Mononuclear cell (primary cell): ENCODE data around the gene CD300H. TPM values are rescaled to one million over a fixed set of nuclear protein-coding genes. Genes with fewer than 3 reads are reported as not detected.

Experiments
- H3K27me3 ChIP-seq: 2 replicates; pipeline ENCODE4 v1.6.0; 2011; ENCODE audit warnings: low read length, control low read depth; ENCODE audit not compliant: insufficient read depth
- H3K4me1 ChIP-seq: 2 replicates; pipeline ENCODE4 v1.5.1; 2011; ENCODE audit warnings: mild to moderate bottlenecking, low read length, control low read depth; ENCODE audit not compliant: insufficient read depth
- H3K4me3 ChIP-seq: 2 replicates; pipeline ENCODE4 v1.5.1; 2011; ENCODE audit warnings: mild to moderate bottlenecking, low read length, moderate library complexity
- H3K9me3 ChIP-seq: 2 replicates; pipeline ENCODE4 v1.5.1; 2011; ENCODE audit warnings: low read depth, mild to moderate bottlenecking, control low read depth, low read length
- total RNA-seq: library from RNA; depleted of rRNA; stranded (reverse); fragments of >200 nt; gene quantifications from one replicate; pipeline ENCODE4 v1.2.3, GENCODE V29; 2012

The CD300H gene
- 0.73 TPM for total RNA-seq

- Histone ChIP-seq H3K4me3 (peak within 1 kb of the TSS; percentile 17), H3K27me3 (no peaks in the 10 kb centered on the region), H3K9me3 (no peaks in the 10 kb centered on the region), H3K4me1 (peaks cover 62% of the 10 kb centered on the region)
Measured at GRCh38 chr17:74567397-74567796, at the start of gene CD300H. Gene CD300H, minus strand, starts transcription at chr17:74567509.

GRCh38 chr17:74616696-74617095, 49.4 kb upstream of the CD300H start:
- no peak overlapping the region for H3K4me3 ChIP-seq
- peaks cover 98% of the 10 kb centered on the region for H3K4me1 ChIP-seq
- H3K9me3 ChIP-seq: no peaks in the 10 kb centered on the region
- H3K27me3 ChIP-seq: peaks cover 5% of the 10 kb centered on the region

GRCh38 chr17:74612046-74612445, 44.7 kb upstream of the CD300H start:
- Histone ChIP-seq H3K4me3 (no peak overlapping the region), H3K4me1 (peaks cover 58% of the 10 kb centered on the region), H3K9me3 (no peaks in the 10 kb centered on the region), H3K27me3 (no peaks in the 10 kb centered on the region)

- no peak overlapping the region for H3K4me3 ChIP-seq
- no peaks in the 10 kb centered on the region for H3K27me3 ChIP-seq
- peaks cover 58% of the 10 kb centered on the region for H3K4me1 ChIP-seq
- H3K9me3 ChIP-seq: no peaks in the 10 kb centered on the region
Measured at GRCh38 chr17:74610108-74610507, 42.8 kb upstream of the CD300H start.

- Histone ChIP-seq H3K27me3 (no peaks in the 10 kb centered on the region), H3K4me3 (no peak overlapping the region), H3K9me3 (no peaks in the 10 kb centered on the region), H3K4me1 (peaks cover 59% of the 10 kb centered on the region)
Measured at GRCh38 chr17:74608511-74608910, 41.2 kb upstream of the CD300H start.

- no peaks in the 10 kb centered on the region for H3K27me3 ChIP-seq
- H3K9me3 ChIP-seq: no peaks in the 10 kb centered on the region
- H3K4me3 ChIP-seq: no peak overlapping the region
- peaks cover 59% of the 10 kb centered on the region for H3K4me1 ChIP-seq
Measured at GRCh38 chr17:74607221-74607620, 39.9 kb upstream of the CD300H start.

GRCh38 chr17:74606050-74606449, 38.7 kb upstream of the CD300H start:
- H3K4me1 ChIP-seq: peaks cover 66% of the 10 kb centered on the region
- H3K9me3 ChIP-seq: no peaks in the 10 kb centered on the region
- H3K4me3 ChIP-seq: no peak overlapping the region
- no peaks in the 10 kb centered on the region for H3K27me3 ChIP-seq

GRCh38 chr17:74605361-74605760, 38.1 kb upstream of the CD300H start:
- H3K4me1 ChIP-seq: peaks cover 73% of the 10 kb centered on the region
- H3K4me3 ChIP-seq: no peak overlapping the region
- H3K9me3 ChIP-seq: no peaks in the 10 kb centered on the region
- no peaks in the 10 kb centered on the region for H3K27me3 ChIP-seq

GRCh38 chr17:74604761-74605160, 37.5 kb upstream of the CD300H start:
- H3K4me3 ChIP-seq: no peak overlapping the region
- H3K4me1 ChIP-seq: peaks cover 78% of the 10 kb centered on the region
- no peaks in the 10 kb centered on the region for H3K27me3 ChIP-seq
- no peaks in the 10 kb centered on the region for H3K9me3 ChIP-seq

- H3K27me3 ChIP-seq: no peaks in the 10 kb centered on the region
- H3K9me3 ChIP-seq: no peaks in the 10 kb centered on the region
- H3K4me3 ChIP-seq: no peak overlapping the region
- H3K4me1 ChIP-seq: peaks cover 84% of the 10 kb centered on the region
Measured at GRCh38 chr17:74604200-74604599, 36.9 kb upstream of the CD300H start.

GRCh38 chr17:74603746-74604145, 36.4 kb upstream of the CD300H start:
- no peaks in the 10 kb centered on the region for H3K9me3 ChIP-seq
- H3K27me3 ChIP-seq: no peaks in the 10 kb centered on the region
- no peak overlapping the region for H3K4me3 ChIP-seq
- peaks cover 88% of the 10 kb centered on the region for H3K4me1 ChIP-seq

- no peak overlapping the region for H3K4me3 ChIP-seq
Measured at GRCh38 chr17:74603037-74603635, 35.8 kb upstream of the CD300H start.

GRCh38 chr17:74601944-74602572, 34.7 kb upstream of the CD300H start:
- Histone ChIP-seq H3K4me3 (no peak overlapping the region), H3K9me3 (no peaks in the 10 kb centered on the region), H3K27me3 (no peaks in the 10 kb centered on the region), H3K4me1 (peaks cover 99% of the 10 kb centered on the region)

More at GRCh38 chr17:74603037-74603635, 35.8 kb upstream of the CD300H start:
- no peaks in the 10 kb centered on the region for H3K9me3 ChIP-seq
- H3K27me3 ChIP-seq: no peaks in the 10 kb centered on the region
- H3K4me1 ChIP-seq: peaks cover 94% of the 10 kb centered on the region

- Histone ChIP-seq H3K27me3 (no peaks in the 10 kb centered on the region), H3K4me1 (peaks cover 96% of the 10 kb centered on the region), H3K9me3 (no peaks in the 10 kb centered on the region), H3K4me3 (no peak overlapping the region)
Measured at GRCh38 chr17:74599448-74599939, 32.2 kb upstream of the CD300H start.

- H3K27me3 ChIP-seq: no peaks in the 10 kb centered on the region
- no peaks in the 10 kb centered on the region for H3K9me3 ChIP-seq
- H3K4me3 ChIP-seq: no peak overlapping the region
- peaks cover 92% of the 10 kb centered on the region for H3K4me1 ChIP-seq
Measured at GRCh38 chr17:74599023-74599399, 31.7 kb upstream of the CD300H start.
